RWPE1 (cell line): Measurements from ENCODE around the gene PHF20.
"Not testable (repeated sequence)": the region's sequence is repeated elsewhere in the genome, so short reads cannot be mapped to it uniquely, and the experiment has no call there.

ENCODE experiments used
- CTCF ChIA-PET: fragments of 350-600 bp; sonication (Branson Sonifier 250); formaldehyde crosslinking; extraction: SDS; loops from one replicate; lab custom pipeline; 2021; lab: Yijun Ruan, JAX
- POLR2A ChIA-PET: fragments of 400-600 bp; formaldehyde crosslinking; extraction: SDS; loops from one replicate; lab custom pipeline; 2020; ENCODE audit warnings: antibody characterized with exemption; ENCODE audit not compliant: low non-redundant PET; lab: Yijun Ruan, JAX
- DNase-seq: peaks from one replicate; pipeline ENCODE4 v3.0.0; 2012; ENCODE audit warnings: low spot score
- H3K27ac ChIP-seq: fragments of 450-650 bp; 2 replicates; pipeline ENCODE4 v1.5.1; 2017
- CTCF ChIP-seq: fragments of 450-650 bp; conservative IDR thresholded peaks from 2 replicates; pipeline ENCODE4 v1.5.1; 2017; ENCODE audit warnings: low read depth, mild to moderate bottlenecking

PHF20 gene

DNA sequence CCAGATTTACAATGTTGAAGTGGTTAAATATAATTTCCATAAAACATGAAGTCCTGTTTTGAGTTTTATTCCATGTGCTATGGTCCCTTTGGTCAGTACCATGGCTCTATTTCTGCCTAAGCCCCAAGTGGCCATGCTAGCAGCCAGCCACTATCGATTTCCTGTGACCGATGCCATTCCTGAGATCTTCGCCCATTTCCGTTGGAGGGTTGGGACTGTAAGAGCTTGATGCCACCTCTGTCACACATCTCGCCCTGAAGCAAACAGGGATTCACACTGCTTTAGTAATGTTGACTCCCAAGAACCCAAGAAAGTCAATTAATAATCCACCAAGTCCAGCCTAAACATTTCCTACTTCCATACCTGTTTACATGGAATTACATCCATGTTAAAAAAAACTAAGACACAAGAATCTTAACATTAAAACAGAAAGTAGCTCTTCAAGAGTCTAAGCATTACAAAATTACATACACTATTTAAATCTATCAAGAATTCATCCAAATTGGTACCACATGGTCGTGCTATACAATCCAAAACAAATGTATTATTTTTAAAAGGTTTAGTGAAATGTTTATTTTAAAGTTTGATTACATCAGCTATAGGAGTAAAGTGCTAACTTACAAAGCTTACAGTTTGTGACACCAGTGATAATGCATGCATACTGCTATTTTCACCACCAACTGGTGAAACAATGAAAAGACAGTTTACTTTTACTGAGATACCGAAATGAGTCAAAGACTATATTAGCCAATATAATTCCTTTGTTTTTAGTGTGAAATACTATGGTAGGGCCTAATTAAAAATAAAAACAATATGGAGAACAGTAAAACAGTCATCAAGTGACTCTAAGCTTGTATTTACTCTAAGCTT, 32.3 kb upstream of the PHF20 start:
- no peak for DNase-seq
- CTCF ChIA-PET = interaction anchor here (0.5 to 2.2 kb wide), 8 partner anchors 9 to 695 kb away, joined by 3 to 7 read pairs (median 4); no protein-coding TSS in a partner anchor
- peak; percentile 75 for TF ChIP-seq CTCF
- no peak overlapping the region for H3K27ac ChIP-seq
- POLR2A ChIA-PET = interaction anchor here (0.6 kb wide), 1 partner anchor 29 kb away, joined by 3 read pairs; no protein-coding TSS in a partner anchor

DNA sequence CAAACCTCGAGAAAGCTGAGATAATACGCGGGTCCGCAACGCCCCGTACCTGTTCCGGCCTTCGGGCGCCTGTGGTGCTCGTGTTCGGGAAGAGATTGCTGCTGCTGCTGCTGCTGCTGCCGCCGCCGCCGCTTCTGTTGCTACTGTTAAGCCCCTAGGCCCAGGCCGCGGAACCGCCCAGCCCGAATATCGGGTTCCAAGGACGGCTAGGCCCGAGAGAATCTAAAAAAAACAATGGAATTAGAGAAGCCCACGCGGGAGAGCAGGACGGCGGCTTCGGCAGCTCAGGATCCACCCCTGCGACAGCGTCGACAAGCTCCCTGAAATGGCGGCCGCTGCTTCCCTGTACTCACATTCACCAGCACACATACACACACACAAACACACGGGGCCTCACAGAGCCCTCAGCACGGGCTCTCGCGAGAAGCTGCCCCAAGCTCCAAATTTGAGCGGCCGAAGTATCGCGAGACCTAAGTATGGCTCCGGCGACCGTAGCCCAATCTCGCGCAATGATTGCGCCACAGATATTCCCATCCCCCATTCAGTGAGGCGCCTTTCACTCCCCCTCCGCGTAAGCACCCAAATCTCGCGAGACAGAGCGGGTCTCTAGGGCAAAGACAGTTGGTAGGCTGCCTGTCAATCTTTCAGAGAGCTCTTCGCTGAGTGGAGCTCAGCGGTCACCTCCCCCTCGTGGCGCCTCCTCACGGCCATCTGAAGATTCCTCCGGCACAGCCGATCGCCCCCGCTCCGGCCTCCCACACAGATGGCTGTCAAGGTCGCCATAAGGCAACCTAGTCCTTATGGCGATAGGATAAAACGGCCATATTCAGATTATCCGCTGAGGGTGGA, 29.7 kb upstream of the PHF20 start, which contains the start of gene RBM39:
Gene RBM39 (minus strand): TSS at position 369 of the 849 bp plus-strand sequence. CDS start 1,386 bp downstream, outside the sequence.
- peak within 1 kb of the TSS; percentile 96 for H3K27ac ChIP-seq
- ChIA-PET CTCF (interaction anchor here (0.5 to 0.8 kb wide), 4 partner anchors 55 to 212 kb away, joined by 4 to 5 read pairs (median 4); partner anchors contain the start of gene SCAND1), POLR2A (interaction anchor here (0.5 to 2.4 kb wide), 25 partner anchors 9 to 874 kb away, joined by 3 to 29 read pairs (median 4); partner anchors contain the start of genes PHF20 and SCAND1)
- peak; percentile 100 for DNase-seq
- no peak; the same call in 1 of the 2 replicates for TF ChIP-seq CTCF

GRCh38 chr20:35742741-35743523, 28.9 kb upstream of the PHF20 start:
- DNase-seq = no peak
- CTCF ChIA-PET = interaction anchor here (0.6 kb wide), 1 partner anchor 19 kb away, joined by 3 read pairs; no protein-coding TSS in a partner anchor
- TF ChIP-seq CTCF = no peak; the same call in 1 of the 2 replicates
- peak overlapping the region; percentile 96 for H3K27ac ChIP-seq
- POLR2A ChIA-PET = interaction anchor here (0.5 to 2.4 kb wide), 21 partner anchors 8 to 211 kb away, joined by 3 to 29 read pairs (median 4); partner anchors contain the start of genes PHF20 and SCAND1

DNA sequence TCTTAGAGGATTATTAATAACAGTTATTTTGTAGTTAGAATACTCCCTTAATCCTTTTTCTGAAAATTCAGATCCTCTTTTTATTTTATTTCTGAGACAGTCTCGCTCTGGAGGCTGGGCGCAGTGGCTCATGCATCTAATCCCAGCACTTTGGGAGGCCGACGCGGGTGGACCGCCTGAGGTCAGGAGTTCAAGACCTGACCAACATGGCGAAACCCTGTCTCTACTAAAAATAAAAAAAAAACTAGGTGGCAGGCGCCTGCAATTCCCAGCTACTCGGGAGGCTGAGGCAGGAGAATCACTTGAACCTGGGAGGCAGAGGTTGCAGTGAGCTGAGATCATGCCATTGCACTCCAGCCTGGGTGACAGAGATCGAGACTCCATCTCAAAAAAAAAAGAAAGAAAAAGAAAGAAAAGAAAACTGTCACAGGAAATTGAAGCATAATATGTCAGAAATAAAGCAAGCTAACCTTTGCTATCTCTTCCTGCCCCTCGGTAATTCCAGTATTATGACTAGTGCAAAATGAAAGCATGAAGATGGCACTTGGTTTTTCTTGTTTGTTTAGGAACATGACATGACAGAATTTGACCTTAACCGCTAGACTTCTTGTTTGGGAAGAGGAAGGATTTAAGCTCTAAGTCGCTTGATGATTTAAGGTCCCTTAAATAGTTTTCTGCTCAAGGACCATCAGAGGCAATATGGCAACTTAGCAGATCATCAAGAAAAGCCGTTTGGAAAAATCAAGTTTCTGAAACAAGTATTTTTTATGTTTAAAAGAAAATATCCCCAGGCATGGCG, 27.9 kb upstream of the PHF20 start:
- TF ChIP-seq CTCF = no peak
- CTCF ChIA-PET = interaction anchor here (0.6 kb wide), 1 partner anchor 18 kb away, joined by 3 read pairs; no protein-coding TSS in a partner anchor
- no peak for DNase-seq

DNA sequence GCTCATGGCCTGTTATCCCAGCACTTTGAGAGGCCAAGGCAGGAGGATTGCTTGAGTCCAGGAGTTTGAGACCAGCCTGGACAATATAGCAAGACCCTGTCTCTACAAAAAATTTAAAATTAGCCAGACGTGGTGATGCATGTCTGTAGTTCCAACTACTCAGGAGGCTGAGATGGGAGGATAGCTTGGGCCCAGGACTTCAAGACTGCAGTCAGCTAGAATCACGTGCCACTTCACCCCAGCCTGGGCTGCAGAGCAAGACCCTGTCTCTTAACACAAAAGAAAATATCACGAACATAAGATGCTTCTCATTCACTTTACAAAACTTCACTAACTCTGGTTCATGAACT, 27.3 kb upstream of the PHF20 start:
- not testable (repeated sequence) for DNase-seq, H3K27ac ChIP-seq
- ChIA-PET POLR2A (interaction anchor here (0.6 kb wide), 1 partner anchor 24 kb away, joined by 3 read pairs; no protein-coding TSS in a partner anchor), CTCF (interaction anchor here (0.5 kb wide), 1 partner anchor 905 kb away, joined by 7 read pairs; no protein-coding TSS in a partner anchor)

More for the DNA sequence above, 27.9 kb upstream of the PHF20 start:
- POLR2A ChIA-PET = interaction anchor here (0.6 to 2.4 kb wide), 4 partner anchors 7 to 210 kb away, joined by 3 to 29 read pairs (median 10); partner anchors contain the start of genes PHF20 and SCAND1
- peak overlapping the region; percentile 65 for H3K27ac ChIP-seq
